Fibroblast of lung (primary cell): ENCODE measurements around the gene PHLDB3. TPM values are rescaled to one million over a fixed set of nuclear protein-coding genes. Genes with fewer than 3 reads are reported as not detected.

Experiments
- DNase-seq, 2 donors: peaks; one replicate each; pipeline versions ENCODE4 v3.0.0 to v3.0.0-alpha.2; 2010; ENCODE audit warnings: low read depth in 2 of 2
- H2AFZ ChIP-seq: 2 replicates; pipeline ENCODE4 v1.5.1; 2012; ENCODE audit warnings: low read length, control low read depth, inconsistent platforms
- H3K27ac ChIP-seq: 2 replicates; pipeline ENCODE4 v1.5.1; 2011; ENCODE audit warnings: low read length, control low read depth; ENCODE audit not compliant: insufficient read depth
- H3K27me3 ChIP-seq: 2 replicates; pipeline ENCODE4 v1.5.1; 2011; ENCODE audit warnings: mild to moderate bottlenecking, low read length; ENCODE audit not compliant: control insufficient read depth, insufficient read depth
- H3K36me3 ChIP-seq: 2 replicates; pipeline ENCODE4 v1.5.1; 2011; ENCODE audit warnings: low read length; ENCODE audit not compliant: control insufficient read depth, insufficient read depth
- H3K4me1 ChIP-seq: 2 replicates; pipeline ENCODE4 v1.5.1; 2011; ENCODE audit warnings: low read length; ENCODE audit not compliant: control insufficient read depth, insufficient read depth; ENCODE audit errors: extremely low read depth
- H3K4me2 ChIP-seq: 2 replicates; pipeline ENCODE4 v1.5.1; 2011; ENCODE audit warnings: low read length, control low read depth; ENCODE audit not compliant: insufficient read depth; ENCODE audit errors: extremely low read depth
- H3K4me3 ChIP-seq, 4 experiments: fragments of 200-600 bp in 1 of 4; sonication (generic) in 1 of 4; replicated peaks in 1 of 4; 2 replicates each; pipeline ENCODE4 v1.5.1; 2011 to 2016; ENCODE audit warnings: low read length in 4 of 4, low read depth in 3 of 4, mild to moderate bottlenecking in 3 of 4, control low read depth in 2 of 4, inconsistent platforms in 1 of 4, mixed read lengths in 1 of 4; ENCODE audit not compliant: insufficient read depth in 1 of 4; ENCODE audit errors: control extremely low read depth in 1 of 4
- H3K79me2 ChIP-seq: 2 replicates; pipeline ENCODE4 v1.5.1; 2012; ENCODE audit warnings: mild to moderate bottlenecking, low read length, inconsistent platforms; ENCODE audit not compliant: control insufficient read depth, insufficient read depth
- H3K9ac ChIP-seq: 2 replicates; pipeline ENCODE4 v1.5.1; 2011; ENCODE audit warnings: mild to moderate bottlenecking, low read length, control low read depth; ENCODE audit not compliant: insufficient read depth
- H3K9me3 ChIP-seq: 2 replicates; pipeline ENCODE4 v1.5.1; 2012; ENCODE audit warnings: low read depth, low read length; ENCODE audit not compliant: control insufficient read depth, insufficient read depth
- H4K20me1 ChIP-seq: 2 replicates; pipeline ENCODE4 v1.5.1; 2011; ENCODE audit warnings: low read length; ENCODE audit not compliant: control insufficient read depth, insufficient read depth; ENCODE audit errors: extremely low read depth
- CTCF ChIP-seq, 2 donors: IDR thresholded peaks in 1 of 2; conservative IDR thresholded peaks in 1 of 2; 1 replicate in 1 of 2; 2 replicates in 1 of 2; pipeline ENCODE4 v1.5.1; 2011 to 2012; ENCODE audit warnings: low read length in 2 of 2, control low read depth in 1 of 2, inconsistent platforms in 1 of 2, low read depth in 1 of 2, mild to moderate bottlenecking in 1 of 2
- EZH2 ChIP-seq: IDR thresholded peaks from 2 replicates; pipeline ENCODE4 v1.5.1; 2012; ENCODE audit warnings: low read length, control low read depth, mild to moderate bottlenecking; ENCODE audit errors: missing control alignments
- polyA minus RNA-seq: library from RNA; depleted of rRNA, polyadenylated mRNA; stranded (reverse); fragments of >200 nt; gene quantifications from 2 replicates; pipeline ENCODE4 v1.2.3, GENCODE V29; 2011; ENCODE audit warnings: low replicate concordance
- polyA plus RNA-seq, 2 donors: library from polyadenylated mRNA; depleted of rRNA in 1 of 2; stranded (reverse) in 1 of 2; unstranded in 1 of 2; fragments of >200 nt; gene quantifications; 2 replicates each; pipeline ENCODE4 v1.2.1, GENCODE V29; 2011 to 2012; ENCODE audit warnings: missing spikeins in 1 of 2
- total RNA-seq: library from RNA; depleted of rRNA; stranded (reverse); fragments of >200 nt; gene quantifications from 2 replicates; pipeline ENCODE4 v1.2.1, GENCODE V29; 2014

Gene PHLDB3
- total RNA-seq, result 22.3 and 35.8 TPM in 2 replicates
- polyA plus RNA-seq, result 1.8 and 4.4 TPM in 2 replicates
- 4.1 and 13.6 TPM in 2 replicates for polyA plus RNA-seq (2012)
- 2.2 and 9.1 TPM in 2 replicates for polyA minus RNA-seq

GRCh38 chr19:43504426-43505185, at the start of gene PHLDB3:
Gene PHLDB3, minus strand, starts transcription at chr19:43504746. Its CDS starts 628 bp downstream, at chr19:43504118.
- Histone ChIP-seq H3K4me2 (peak within 1 kb of the TSS; percentile 99), H3K9ac (peak within 1 kb of the TSS; percentile 75), H2AFZ (peak within 1 kb of the TSS; percentile 90), H3K27ac (peak within 1 kb of the TSS; percentile 80), H3K4me1 (peaks cover 5% of the 10 kb centered on the region), H3K4me3 (peak within 1 kb of the TSS; percentile 86 to 96 (median 91)), H3K27me3 (no peaks in the 10 kb centered on the region), H3K79me2 (no peaks in the 10 kb centered on the region), H4K20me1 (no peaks in the 10 kb centered on the region), H3K9me3 (no peaks in the 10 kb centered on the region), H3K36me3 (peaks cover 4% of the 10 kb centered on the region)
- peak in 1 of 2 donors; percentile 25 for DNase-seq
- TF ChIP-seq CTCF (conservative IDR thresholded peaks at IDR 0.05 in 1 of 2, IDR thresholded peaks at IDR 0.05 in 1 of 2; ENCODE audit: low read depth in 1 of 2, low read length in 2 of 2) (no peak), EZH2 (no peak)

- Histone ChIP-seq H3K27me3 (no peaks in the 10 kb centered on the region), H3K79me2 (no peaks in the 10 kb centered on the region), H3K4me3 (no peak overlapping the region), H3K27ac (no peak overlapping the region), H3K4me2 (no peak overlapping the region), H3K36me3 (peaks cover 14% of the 10 kb centered on the region), H3K9me3 (no peaks in the 10 kb centered on the region), H2AFZ (no peak overlapping the region), H3K4me1 (peaks cover 8% of the 10 kb centered on the region), H4K20me1 (no peaks in the 10 kb centered on the region), H3K9ac (no peak overlapping the region)
- TF ChIP-seq EZH2 (no peak), CTCF (conservative IDR thresholded peaks at IDR 0.05 in 1 of 2, IDR thresholded peaks at IDR 0.05 in 1 of 2; ENCODE audit: low read depth in 1 of 2, low read length in 2 of 2) (no peak)
- DNase-seq, result no peak
These were observed 49.1 kb upstream of the PHLDB3 start for GRCh38 chr19:43553656-43554055.

GRCh38 chr19:43552616-43553015, 48.1 kb upstream of the PHLDB3 start:
- Histone ChIP-seq H3K4me2 (no peak overlapping the region), H3K4me3 (no peak overlapping the region), H3K9me3 (no peaks in the 10 kb centered on the region), H3K79me2 (no peaks in the 10 kb centered on the region), H3K27me3 (no peaks in the 10 kb centered on the region), H3K36me3 (peaks cover 14% of the 10 kb centered on the region), H3K27ac (no peak overlapping the region), H4K20me1 (no peaks in the 10 kb centered on the region), H3K9ac (no peak overlapping the region), H3K4me1 (peaks cover 3% of the 10 kb centered on the region), H2AFZ (no peak overlapping the region)
- TF ChIP-seq EZH2 (no peak), CTCF (conservative IDR thresholded peaks at IDR 0.05 in 1 of 2, IDR thresholded peaks at IDR 0.05 in 1 of 2; ENCODE audit: low read depth in 1 of 2, low read length in 2 of 2) (no peak)
- no peak for DNase-seq
